IPS-NIHi7 (cell line): ENCODE measurements around the gene TNFAIP2.
"Not testable (repeated sequence)": the region's sequence is repeated elsewhere in the genome, so short reads cannot be mapped to it uniquely, and the experiment has no call there.

Source experiments
- DNase-seq: peaks from one replicate; pipeline ENCODE4 v3.0.0; 2012; ENCODE audit warnings: mixed read lengths; ENCODE audit errors: extremely low spot score

The TNFAIP2 gene

GRCh38 chr14:103107455-103107854, 15.8 kb upstream of the TNFAIP2 start:
- DNase-seq: no peak

GRCh38 chr14:103107941-103108748, 15.1 kb upstream of the TNFAIP2 start:
- DNase-seq: no peak

GRCh38 chr14:103108749-103109207, 14.5 kb upstream of the TNFAIP2 start:
- no peak for DNase-seq

- DNase-seq: peak; percentile 58
Observed at GRCh38 chr14:103109535-103110441, 13.5 kb upstream of the TNFAIP2 start.

GRCh38 chr14:103110681-103111231, 12.5 kb upstream of the TNFAIP2 start:
- DNase-seq: no peak

- no peak for DNase-seq
Observed at GRCh38 chr14:103111232-103111868, 11.9 kb upstream of the TNFAIP2 start.

- no peak for DNase-seq
Observed at GRCh38 chr14:103112400-103113243, 10.6 kb upstream of the TNFAIP2 start.

- DNase-seq: no peak
Observed at GRCh38 chr14:103113303-103113702, 10.0 kb upstream of the TNFAIP2 start.

GRCh38 chr14:103113774-103114173, 9.5 kb upstream of the TNFAIP2 start:
- DNase-seq: no peak

GRCh38 chr14:103115086-103115679, 8.1 kb upstream of the TNFAIP2 start:
- DNase-seq: not testable (repeated sequence)

GRCh38 chr14:103115845-103116572, 7.3 kb upstream of the TNFAIP2 start:
- DNase-seq: no peak

- DNase-seq: no peak
Observed at GRCh38 chr14:103116636-103117035, 6.6 kb upstream of the TNFAIP2 start.

GRCh38 chr14:103117499-103117898, 5.8 kb upstream of the TNFAIP2 start:
- DNase-seq: not testable (repeated sequence)

- DNase-seq: no peak
Observed at GRCh38 chr14:103118018-103118662, 5.1 kb upstream of the TNFAIP2 start.

GRCh38 chr14:103118663-103119404, 4.4 kb upstream of the TNFAIP2 start:
- DNase-seq: no peak

- DNase-seq: not testable (repeated sequence)
Observed at GRCh38 chr14:103119527-103119926, 3.7 kb upstream of the TNFAIP2 start.

- DNase-seq: no peak
Observed at GRCh38 chr14:103121121-103121845, 2.0 kb upstream of the TNFAIP2 start.
